ENCODE data around the gene JAKMIP1. TPM values are rescaled to one million over a fixed set of nuclear protein-coding genes. Genes with fewer than 3 reads are reported as not detected.
A peak's percentile ranks its signal among the peaks of the same experiment; 100 is the strongest.
"Not testable (repeated sequence)": the region's sequence is repeated elsewhere in the genome, so short reads cannot be mapped to it uniquely, and the experiment has no call there.

JAKMIP1 gene
- total RNA-seq, 1 donor from 2014 or later, result 0.05 TPM

DNA sequence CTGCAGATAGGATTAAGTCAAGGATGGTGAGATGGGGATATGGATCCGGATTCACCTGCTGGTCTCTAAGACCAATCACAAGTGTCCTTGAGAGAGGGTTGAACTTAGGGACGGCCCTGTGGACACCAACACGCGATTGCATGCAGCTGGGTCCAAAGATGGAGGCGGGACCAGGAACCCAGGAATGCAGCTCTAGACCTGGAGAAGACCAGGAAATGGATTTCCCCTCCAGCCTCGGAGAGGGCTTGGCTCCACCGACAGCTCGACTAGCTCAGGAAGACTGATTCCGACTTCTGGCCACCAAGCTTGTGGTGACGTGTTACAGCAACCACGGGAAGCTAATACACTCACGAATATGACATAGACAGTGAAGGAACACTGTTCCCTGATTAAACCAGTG lies 186.8 kb downstream of the JAKMIP1 start:
- no peak for DNase-seq (ENCODE audit: low read depth)

DNA sequence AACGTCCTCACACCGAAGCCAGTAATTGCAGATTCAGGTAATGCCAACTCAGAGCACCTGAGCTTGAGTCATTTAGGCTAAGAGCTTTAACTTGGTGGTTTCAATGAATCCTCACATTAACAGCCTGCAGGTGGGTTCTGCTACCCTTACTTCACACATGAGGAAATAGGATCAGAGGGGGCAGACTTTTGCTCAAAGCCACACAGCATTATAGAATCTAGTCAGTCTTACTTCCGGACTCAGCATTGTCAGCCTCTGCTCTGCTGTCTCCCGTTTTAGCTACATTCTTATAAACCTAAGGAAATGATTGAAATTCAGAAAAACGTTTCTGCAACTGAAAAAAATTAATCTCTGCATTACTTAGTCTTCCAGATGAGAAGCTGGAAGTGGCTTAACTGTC lies 188.1 kb downstream of the JAKMIP1 start:
- no peak for DNase-seq (ENCODE audit: low read depth)

DNA sequence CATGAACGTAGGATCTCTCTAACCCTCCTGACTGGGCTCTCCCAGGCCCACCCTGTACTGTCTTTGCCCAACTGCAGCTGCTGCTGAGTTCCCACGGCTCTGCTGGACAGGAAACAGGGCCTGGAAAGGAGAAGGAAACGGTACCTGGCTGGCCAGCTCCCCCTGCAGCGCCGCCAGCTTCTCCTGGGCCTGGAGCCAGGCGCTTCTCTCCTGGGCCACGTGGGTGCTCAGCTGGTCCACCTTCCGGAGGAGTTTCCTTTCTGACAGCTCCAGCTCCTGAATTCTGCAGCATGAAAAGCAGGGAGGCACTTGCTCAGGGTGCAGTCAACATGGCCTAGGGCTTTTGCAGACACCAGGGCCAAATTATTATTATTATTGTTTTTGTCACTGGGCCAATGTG lies 188.7 kb downstream of the JAKMIP1 start:
- no peak for DNase-seq (ENCODE audit: low read depth)

DNA sequence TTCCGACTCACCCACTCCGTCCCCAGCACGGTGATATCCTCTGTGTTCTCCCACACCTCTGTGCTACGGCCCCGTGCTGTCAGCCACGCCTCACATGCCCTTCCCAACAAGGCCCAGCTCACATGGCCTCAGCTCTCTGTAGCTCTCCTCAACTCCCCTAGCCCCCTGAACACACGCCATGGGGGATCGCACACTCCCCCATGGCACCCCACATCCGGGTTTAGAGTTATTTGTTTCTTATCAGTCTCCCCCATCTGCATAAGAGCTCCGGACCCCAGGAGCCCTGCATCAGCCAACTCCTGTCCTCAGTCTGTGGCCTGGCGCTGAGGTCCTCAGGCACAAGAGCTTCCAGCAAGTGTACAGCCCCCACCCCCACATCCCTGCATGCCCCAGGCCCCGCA lies 189.1 kb downstream of the JAKMIP1 start:
- no peak for DNase-seq (ENCODE audit: low read depth)

DNA sequence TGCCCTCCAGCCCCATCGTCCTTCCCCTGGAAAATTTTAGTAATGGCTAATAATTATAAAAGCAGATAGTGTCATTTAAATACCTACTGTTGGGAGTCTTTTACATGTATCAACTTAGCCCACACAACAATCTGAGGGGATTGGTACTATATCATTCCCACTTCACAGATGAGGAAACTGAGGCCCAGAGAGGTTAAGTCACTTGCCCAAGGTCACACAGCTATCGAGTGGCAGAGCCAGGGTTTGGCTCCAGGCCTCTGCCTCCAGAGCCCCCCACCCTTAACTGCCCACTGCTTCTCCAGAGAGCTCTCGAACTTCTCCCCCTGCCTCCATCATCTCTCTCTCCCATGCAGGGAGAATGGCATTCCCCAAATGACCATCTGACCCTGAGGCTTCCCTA lies 189.6 kb downstream of the JAKMIP1 start:
- DNase-seq (ENCODE audit: low read depth), result no peak

DNA sequence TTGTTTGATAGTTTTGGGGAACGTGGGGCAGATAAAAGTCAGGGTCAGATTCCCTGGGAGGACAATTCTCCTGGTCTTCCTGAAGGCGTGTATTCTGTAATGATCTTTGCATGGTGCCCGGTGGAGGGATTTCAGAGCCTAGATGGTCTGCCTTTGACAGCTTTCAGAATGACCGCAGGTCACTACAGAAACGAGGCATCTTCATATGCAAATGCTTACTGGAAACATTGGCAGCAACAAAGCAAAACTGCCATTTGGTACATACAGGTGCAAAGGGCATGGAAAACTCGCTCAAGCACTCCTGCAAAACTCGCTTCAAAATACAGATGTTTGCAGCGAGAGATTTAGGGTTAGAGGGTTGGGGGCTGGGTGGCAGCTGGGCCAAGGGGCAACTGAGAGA lies 190.9 kb downstream of the JAKMIP1 start:
- DNase-seq (ENCODE audit: low read depth), result no peak

DNA sequence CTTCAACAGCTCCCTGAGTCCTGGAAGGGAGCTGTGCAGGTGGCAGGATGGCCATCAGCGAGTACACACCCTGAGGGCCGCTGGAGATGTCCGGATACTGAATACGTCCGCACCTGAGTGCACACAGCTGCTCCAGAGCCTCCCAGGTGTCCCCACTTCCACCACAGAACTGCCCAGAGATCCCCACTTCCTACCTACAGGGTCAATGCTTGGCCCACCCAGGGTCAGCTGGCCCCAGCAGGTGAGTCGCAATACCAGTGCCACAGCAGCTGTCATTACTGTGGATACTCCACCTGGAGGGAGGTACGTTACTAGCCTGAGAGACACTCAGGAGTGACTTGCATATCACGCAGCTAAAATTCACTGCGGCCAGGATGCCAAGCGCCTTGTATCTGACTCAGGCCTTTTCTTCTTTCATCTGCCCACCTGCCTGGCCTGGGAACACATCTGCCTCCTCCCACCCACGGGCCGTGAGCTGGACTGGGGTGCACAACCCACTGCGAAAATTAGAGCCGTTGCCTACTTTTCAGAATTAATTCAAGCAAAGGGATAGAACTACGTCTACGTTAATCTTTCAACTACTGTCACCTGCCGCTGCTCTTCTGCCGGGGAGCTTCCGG lies 191.5 kb downstream of the JAKMIP1 start:
- DNase-seq (ENCODE audit: low read depth), result no peak

DNA sequence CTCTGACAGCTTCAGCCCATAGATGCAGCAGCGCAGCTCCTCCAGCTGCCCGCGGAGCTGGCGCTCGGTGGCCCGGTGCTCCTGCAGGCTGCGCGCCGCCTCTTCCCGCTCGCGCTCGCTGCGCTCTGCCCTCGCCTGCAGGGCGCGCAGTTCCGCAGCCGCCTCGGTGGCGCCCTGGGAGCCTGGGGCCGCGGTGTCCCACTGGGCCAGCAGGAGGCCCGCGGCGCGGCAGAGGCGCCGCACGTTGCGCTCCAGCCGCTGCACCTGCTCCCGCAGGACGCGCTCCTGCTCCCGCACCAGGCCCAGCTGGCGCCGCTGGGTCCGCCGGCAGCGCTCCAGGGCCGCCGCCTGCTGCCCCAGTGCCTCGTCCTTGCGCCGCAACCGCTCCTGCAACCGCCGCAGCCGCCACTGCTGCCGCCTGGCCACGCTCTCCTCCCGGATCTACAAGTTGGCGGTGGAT lies 192.2 kb downstream of the JAKMIP1 start:
- DNase-seq (ENCODE audit: low read depth), result no peak

DNA sequence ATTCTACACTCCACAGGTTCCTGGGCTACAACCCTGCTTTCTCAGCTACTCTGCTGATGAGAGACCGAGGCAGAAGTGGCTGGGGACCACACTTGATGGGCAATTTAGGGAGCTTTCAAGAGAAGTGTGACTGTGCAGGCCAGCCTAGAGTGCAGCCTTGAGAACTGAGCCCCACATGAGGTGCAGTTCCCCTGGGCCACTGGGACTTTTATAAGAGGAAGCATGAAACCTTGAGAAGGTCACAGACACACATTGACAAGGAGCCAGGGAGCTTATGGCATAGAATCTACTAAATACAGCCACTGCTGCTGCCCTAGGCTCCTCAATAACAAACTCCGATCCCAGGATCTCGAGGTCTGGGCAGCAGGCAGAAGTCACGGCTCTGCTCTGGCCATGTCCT lies 195.2 kb downstream of the JAKMIP1 start:
- DNase-seq (ENCODE audit: low read depth), result no peak

DNA sequence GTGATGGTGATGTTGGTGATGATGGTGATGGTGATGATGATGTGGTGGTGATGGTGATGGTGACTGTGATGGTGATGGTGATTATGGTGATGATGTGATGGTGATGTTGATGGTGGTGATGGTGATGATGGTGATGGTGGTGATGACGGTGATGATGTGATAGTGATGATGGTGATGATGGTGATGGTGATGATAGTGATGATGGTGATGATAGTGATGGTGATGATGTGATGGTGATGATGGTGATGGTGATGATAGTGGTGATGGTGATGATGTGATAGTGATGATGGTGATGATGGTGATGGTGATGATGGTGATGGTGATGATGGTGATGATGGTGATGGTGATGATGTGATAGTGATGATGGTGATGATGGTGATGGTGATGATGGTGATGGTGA lies 196.9 kb downstream of the JAKMIP1 start:
- not testable (repeated sequence) for DNase-seq (ENCODE audit: low read depth)

DNA sequence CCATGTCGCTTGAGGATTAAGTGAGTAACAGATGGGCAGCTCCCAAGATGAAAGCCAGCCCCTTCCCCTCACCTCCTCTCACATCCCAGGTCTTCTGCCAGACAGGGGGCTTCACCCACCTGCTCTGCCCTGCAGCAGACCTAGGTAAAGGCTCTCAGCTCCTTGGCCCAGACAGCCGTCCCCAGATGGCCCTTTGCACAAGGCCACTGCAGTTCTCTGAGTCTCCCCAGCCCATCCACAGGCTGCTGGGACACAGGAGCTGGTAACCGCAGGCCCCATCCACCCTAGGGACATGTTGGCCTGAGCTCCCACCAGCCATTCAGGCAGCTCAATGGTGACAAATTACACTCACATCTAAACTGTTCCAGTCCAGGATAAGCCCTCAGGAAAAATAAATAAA lies 197.4 kb downstream of the JAKMIP1 start:
- DNase-seq (ENCODE audit: low read depth), result no peak

DNA sequence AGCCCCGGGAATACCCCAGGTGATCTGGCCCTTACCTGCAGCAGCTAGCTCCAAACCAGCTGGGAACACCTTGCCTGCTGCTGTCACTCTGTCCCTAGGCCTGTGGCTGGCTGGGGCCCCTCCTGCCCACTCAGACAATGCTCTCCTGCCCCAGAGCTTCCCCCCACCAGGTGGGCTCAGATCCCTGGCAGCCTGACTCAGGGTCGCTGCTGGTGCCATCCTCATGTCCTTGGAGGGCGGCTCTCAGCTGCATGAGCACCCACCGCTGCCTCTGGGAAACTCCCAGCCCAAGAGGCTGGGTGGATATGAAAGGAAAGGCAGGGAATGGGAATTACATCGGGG lies 197.9 kb downstream of the JAKMIP1 start:
- no peak for DNase-seq (ENCODE audit: low read depth)

DNA sequence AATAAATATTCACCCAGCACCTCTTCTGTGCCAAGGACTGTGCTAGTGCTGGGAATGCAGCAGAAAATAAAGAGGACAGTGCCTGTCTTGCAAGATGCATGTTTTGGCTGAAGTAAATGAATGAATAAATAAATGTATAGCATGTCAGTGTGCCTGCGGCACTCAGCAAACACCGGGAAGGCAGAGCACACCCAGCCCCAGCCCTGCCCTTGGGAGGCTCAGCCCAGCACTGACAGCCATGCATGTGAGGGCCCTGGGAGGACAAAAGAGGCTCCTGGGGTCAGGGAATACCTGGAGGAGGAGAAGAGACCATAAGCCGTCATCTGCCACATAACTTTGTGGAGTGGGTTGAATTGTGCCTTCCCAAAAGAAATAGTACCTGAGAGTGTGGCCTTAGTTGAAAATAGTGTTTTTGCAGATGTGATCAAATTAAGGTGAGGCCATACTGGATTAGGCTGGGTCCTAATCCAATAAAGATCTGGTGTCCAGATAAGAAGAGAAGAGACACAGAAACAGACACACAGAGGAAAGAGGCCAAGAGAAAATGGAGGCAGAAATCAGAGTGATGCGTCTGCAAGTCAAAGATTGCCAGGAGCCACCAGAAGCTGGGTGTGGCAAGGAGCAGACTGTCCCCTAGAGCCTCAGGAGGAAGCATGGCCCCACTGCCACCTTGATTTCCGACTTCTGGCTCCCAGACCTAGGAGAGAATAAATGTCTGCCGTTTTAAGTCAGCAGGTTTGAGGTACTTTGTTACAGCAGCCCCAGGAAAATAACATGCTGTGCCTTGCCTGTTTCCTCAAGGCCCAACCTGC lies 198.5 kb downstream of the JAKMIP1 start:
- no peak for DNase-seq (ENCODE audit: low read depth)

DNA sequence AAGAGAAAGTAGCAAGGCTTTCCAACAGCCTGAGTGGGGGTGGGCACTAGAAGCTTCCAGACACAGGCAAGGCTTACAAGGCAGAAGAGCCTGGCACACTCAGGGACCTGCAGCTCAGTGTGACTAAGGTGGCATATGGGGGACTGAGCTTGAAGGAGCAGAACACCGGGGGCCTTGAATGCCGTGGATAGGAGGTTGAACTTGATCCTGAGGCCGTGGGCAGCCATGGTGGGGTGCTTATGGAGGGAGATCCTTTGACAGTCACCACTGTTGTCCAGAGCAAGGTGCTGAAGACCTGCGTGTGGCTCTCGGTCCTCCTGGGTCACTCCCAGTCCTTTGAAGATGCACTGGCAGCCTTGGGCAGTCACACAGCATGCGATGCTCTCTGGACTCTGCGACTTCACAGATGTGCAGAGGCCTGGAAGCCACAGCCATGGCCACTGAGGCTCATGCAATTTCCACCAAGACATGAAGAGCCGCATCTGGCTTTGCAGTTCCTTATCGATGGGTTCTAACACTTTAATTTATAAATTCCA lies 200.5 kb downstream of the JAKMIP1 start:
- DNase-seq (ENCODE audit: low read depth), result no peak

DNA sequence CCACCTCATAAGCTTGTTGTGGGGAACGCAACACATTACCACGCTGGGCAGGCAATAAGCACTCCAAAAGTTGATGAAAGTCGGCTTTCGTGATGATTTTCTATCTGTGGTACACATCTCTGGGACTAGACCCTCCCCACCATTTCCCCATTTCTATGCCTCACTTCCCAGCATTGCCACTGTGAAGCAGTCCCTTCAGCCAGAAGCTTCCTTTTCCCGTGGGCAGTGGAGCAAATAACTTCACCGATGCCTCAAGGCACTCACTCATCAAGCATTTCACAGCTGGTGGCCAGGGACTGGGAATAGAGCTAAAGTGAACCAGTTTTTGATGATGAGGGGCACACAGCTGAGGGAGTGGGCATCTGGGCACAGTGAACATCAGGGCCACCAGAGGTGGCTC lies 201.0 kb downstream of the JAKMIP1 start:
- no peak for DNase-seq (ENCODE audit: low read depth)

DNA sequence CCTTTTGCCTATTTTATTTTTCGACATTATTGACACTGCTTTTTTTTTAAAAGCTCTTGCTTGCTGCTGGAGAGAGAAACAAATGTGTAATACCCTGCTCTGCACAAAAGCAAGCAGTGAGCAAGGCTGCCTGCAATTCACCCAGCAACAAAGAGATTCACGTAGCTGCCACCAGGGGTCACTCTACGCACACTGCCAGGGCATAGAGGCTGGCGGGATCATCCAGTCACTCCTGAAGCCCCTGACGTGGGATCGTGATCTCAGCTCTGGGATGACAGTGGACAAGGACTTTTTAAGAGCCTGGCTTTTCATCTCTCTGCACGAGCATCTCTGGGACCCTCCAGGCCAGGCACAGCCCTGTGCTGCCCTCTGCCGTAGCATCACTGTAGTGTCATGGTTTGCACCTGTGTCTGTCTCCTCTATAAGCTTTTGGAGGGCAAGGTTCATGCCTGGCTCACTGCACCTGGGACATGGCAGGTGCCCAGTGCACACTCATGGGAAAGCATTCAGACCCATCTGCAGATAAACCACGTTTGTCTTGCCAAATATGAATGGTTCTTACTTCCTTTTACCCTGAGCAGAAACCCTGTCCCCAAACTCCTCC lies 201.9 kb downstream of the JAKMIP1 start:
- DNase-seq (ENCODE audit: low read depth), result peak; percentile 38

DNA sequence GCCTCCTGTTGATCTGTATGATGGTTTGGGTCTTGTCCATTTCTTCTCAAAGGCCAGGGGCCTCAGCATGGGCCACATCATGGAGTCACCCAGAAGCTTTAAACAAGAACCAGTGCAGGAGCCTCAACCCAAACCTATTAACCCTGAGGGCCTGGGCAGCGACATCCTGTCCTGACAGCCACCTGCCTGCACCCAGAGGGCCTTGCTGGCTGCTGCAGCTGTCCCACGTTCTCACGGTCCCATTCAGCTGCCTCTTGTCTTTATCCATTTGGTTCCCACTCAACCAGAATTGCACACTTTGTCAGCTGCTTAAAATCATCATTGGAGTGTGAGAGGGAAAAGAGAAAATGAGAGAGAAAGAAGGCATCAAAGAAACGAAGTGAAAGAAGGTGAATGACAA lies 203.7 kb downstream of the JAKMIP1 start:
- no peak for DNase-seq (ENCODE audit: low read depth)

DNA sequence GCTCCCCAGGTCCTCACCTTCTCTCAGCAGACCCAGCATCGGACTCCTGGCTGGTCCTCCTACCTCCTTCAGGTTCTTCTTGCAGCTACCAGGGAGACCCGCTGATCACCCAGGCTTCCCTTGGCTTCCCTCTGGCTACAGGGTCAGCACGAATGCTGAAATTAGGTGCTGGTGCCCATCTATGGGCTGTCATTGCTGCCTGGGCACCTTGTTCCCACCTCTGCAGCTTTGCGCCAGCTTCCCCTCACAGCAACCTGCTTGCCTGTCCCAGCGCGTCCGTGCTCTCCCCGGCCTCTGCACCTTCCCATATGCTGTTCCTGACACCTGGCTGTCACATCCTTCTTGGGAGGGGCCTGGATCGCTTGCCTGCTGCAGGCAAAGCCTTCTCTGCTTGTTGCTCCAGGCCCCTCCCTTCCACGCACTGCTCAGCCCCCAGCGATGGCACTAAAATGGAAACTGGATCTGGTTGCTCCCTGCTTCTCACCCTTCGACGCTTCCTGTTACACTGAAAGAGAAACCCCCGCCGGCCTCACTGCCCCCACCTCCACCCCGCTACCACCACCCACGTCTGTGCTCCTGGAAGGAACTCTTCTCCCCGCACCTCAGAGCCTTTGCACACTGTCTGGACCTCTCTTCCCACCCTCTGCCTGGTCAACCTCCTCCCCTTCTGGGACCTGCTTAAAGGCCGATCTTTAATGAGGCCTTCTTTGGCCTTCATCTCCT lies 204.3 kb downstream of the JAKMIP1 start:
- DNase-seq (ENCODE audit: low read depth), result no peak

DNA sequence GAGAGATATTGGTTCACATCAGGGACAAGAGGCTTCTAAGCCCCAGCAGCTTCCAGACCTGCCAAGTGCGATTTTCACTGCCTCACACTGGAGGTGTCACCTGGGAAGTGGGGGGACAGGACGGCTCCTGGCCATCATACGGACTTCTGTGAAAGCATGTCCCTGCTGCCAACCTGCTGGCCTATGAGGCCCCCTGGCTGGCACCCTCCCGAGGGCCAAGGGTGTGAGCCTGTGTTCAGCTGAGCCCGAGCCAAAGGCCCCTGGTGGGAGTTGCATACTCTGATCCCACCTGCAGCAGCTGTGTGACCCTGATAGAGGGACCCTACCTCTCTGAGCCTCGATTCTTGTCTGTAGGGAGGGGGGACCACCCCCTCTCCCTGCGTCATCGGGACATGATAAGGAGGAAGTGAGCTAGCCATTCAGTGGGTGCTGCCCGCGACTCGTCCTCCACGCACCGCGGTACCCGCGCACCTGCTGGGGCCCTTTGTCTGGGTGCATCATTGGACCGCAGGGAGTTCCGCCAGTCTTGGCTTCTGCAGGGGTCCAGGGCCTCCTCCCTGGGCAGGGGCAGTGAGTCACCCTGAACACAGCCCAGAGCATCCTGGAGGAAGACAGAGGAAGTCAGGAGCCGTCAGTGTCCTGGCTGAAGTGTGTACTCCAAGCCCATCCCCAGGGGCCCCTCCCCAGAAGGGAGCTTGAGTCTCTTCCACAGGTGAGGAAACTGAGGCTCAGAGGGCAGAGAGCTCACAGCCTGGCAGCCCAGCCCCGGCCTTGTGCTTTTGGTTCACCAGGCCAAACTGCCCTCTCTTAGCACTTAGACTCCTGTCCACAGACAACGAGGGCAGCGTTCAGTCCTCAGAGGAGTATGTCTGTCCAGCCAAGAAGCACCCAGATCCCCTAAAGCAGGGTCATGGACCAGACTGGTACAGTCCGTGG lies 206.2 kb downstream of the JAKMIP1 start:
- DNase-seq (ENCODE audit: low read depth), result no peak

DNA sequence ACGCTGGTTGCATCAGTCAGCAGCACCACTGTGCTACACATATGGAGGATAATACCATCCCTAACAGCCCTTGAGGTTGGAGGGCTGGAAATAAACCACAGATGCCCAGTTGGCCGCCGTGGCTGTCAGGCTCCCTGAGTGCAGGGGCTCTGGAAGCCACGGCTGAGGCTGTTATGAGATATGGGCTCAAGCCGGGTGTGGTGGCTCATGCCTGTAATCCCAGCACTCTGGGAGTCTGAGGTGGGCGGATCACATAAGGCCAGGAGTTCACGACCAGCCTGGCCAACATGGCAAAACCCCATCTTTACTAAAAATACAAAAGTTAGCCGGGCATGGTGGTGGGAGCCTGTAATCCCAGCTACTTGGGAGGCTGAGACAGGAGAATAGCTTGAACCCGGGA lies 207.0 kb downstream of the JAKMIP1 start:
- DNase-seq (ENCODE audit: low read depth), result not testable (repeated sequence)

DNA sequence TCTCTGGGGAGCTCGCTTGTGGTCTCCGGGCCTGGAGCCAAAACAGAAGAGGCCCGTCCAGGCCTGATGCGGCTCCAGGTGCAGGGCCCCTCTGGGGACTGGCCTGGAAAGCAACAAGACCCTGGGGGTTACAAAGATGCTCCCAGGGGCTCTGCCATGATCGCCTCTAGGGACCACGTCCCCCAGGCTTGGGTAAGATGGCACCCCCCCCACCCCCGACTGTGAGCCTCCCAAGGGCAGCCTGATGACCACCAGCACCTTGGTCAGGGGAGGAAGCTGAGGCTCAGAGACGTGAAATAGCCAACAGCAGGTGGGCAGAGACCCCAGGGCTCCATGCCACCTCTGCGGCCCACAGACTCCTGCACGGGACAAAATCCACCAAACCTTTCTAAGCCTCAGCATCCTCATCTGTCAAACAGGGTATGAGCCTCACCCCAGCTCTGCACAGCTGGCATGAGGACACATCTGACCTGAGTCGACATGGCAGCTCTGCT lies 207.5 kb downstream of the JAKMIP1 start:
- no peak for DNase-seq (ENCODE audit: low read depth)

All from renal cortical epithelial cell (primary cell).